GM23248 (cell line): Measurements from ENCODE around the gene CTBS. TPM values are rescaled to one million over a fixed set of nuclear protein-coding genes. Genes with fewer than 3 reads are reported as not detected.

Experiments used
- DNase-seq: peaks from one replicate; pipeline ENCODE4 v3.0.0-alpha.2; 2015
- H2AFZ ChIP-seq: fragments of 200-600 bp; sonication (generic); 2 replicates; pipeline ENCODE4 v1.6.1; 2016; ENCODE audit warnings: antibody characterized with exemption
- H3F3A ChIP-seq: fragments of 200-600 bp; sonication (generic); 2 replicates; pipeline ENCODE4 v1.6.1; 2016; ENCODE audit warnings: mild to moderate bottlenecking, antibody characterized with exemption, mixed run types; ENCODE audit not compliant: insufficient read depth
- H3K27ac ChIP-seq: fragments of 200-600 bp; sonication (generic); 2 replicates; pipeline ENCODE4 v1.5.1; 2016; ENCODE audit warnings: mild to moderate bottlenecking
- H3K27me3 ChIP-seq: fragments of 200-600 bp; sonication (generic); replicated peaks from 2 replicates; pipeline ENCODE4 v1.6.1; 2016; ENCODE audit warnings: mild to moderate bottlenecking; ENCODE audit not compliant: insufficient read depth
- H3K36me3 ChIP-seq: fragments of 200-600 bp; sonication (generic); 2 replicates; pipeline ENCODE4 v1.6.1; 2016; ENCODE audit warnings: low read depth, mild to moderate bottlenecking
- H3K4me1 ChIP-seq: fragments of 200-600 bp; sonication (generic); 2 replicates; pipeline ENCODE4 v1.6.1; 2016; ENCODE audit warnings: mild to moderate bottlenecking; ENCODE audit not compliant: insufficient read depth
- H3K4me2 ChIP-seq: fragments of 200-600 bp; sonication (generic); one replicate; pipeline ENCODE4 v1.6.1; 2016; ENCODE audit warnings: mild to moderate bottlenecking; ENCODE audit not compliant: unreplicated experiment
- H3K4me3 ChIP-seq: fragments of 200-600 bp; sonication (generic); 2 replicates; pipeline ENCODE4 v1.5.1; 2016; ENCODE audit warnings: mild to moderate bottlenecking
- H3K79me2 ChIP-seq: fragments of 200-600 bp; sonication (generic); 2 replicates; pipeline ENCODE4 v1.6.1; 2016; ENCODE audit warnings: mild to moderate bottlenecking; ENCODE audit not compliant: insufficient read depth
- H3K9ac ChIP-seq: fragments of 200-600 bp; sonication (generic); 2 replicates; pipeline ENCODE4 v1.6.1; 2016; ENCODE audit warnings: mild to moderate bottlenecking
- H3K9me2 ChIP-seq: fragments of 200-600 bp; sonication (generic); 2 replicates; pipeline ENCODE4 v1.6.1; 2016; ENCODE audit warnings: mixed run types, mild to moderate bottlenecking, moderate library complexity; ENCODE audit not compliant: insufficient read depth
- H3K9me3 ChIP-seq: fragments of 200-600 bp; sonication (generic); one replicate; pipeline ENCODE4 v1.6.1; 2017; ENCODE audit warnings: low read depth
- H4K20me1 ChIP-seq: fragments of 200-600 bp; sonication (generic); 2 replicates; pipeline ENCODE4 v1.6.0; 2016; ENCODE audit not compliant: insufficient read depth
- EZH2 ChIP-seq: fragments of 200-600 bp; sonication (generic); IDR thresholded peaks from 2 replicates; pipeline ENCODE4 v1.6.1; 2018; ENCODE audit warnings: antibody characterized with exemption, mild to moderate bottlenecking; ENCODE audit not compliant: insufficient read depth, poor library complexity, severe bottlenecking
- EZH2phosphoT487 ChIP-seq: fragments of 200-600 bp; sonication (generic); IDR thresholded peaks from 2 replicates; pipeline ENCODE4 v1.6.1; 2018; ENCODE audit warnings: antibody characterized with exemption, moderate library complexity, mild to moderate bottlenecking, low read depth; ENCODE audit not compliant: insufficient read depth
- WGBS, 2 experiments: methylation state at CpG; one replicate each; pipeline ENCODE4 v1.1.6; 2015 to 2017; ENCODE audit warnings: low lambda C conversion rate in 2 of 2, low coverage in 1 of 2; ENCODE audit errors: missing lambda C conversion rate in 2 of 2; 5-methylcytosine and 5-hydroxymethylcytosine counted together
- in situ Hi-C: fragments of 300-500 bp; cut with MboI; formaldehyde crosslinking; loops from 2 replicates; pipeline ENCODE4 v1.15.0; 2020
- polyA plus RNA-seq: library from polyadenylated mRNA; unstranded; fragments of >200 nt; fragmentation: Nextera tagmentation; extraction: Ambion mirVana; gene quantifications from 2 replicates; pipeline ENCODE4 v1.2.1, GENCODE V29; 2016
- total RNA-seq: library from RNA; depleted of rRNA; stranded (reverse); fragments of >200 nt; shearing (Covaris generic); gene quantifications from 2 replicates; pipeline ENCODE4 v1.2.3, GENCODE V29; 2014

CTBS gene
- total and polyA plus RNA-seq, 2 experiments from 2014 or later, result 22.9 to 52.4 TPM

GRCh38 chr1:84605157-84605556 is 30.9 kb upstream of the CTBS start:
- DNase-seq, result no peak
- no peaks in the 10 kb centered on the region for H3K9me2 ChIP-seq
- no peaks in the 10 kb centered on the region for H3K9me3 ChIP-seq
- 0 out of 2 replicates have a peak overlapping the region, but pooled peaks have one; percentile 76 for H3K9ac ChIP-seq
- H4K20me1 ChIP-seq, result no peaks in the 10 kb centered on the region
- peaks cover 23% of the 10 kb centered on the region for H3K4me1 ChIP-seq
- TF ChIP-seq EZH2phosphoT487, result no peak
- TF ChIP-seq EZH2, result no peak
- H3K27me3 ChIP-seq, result no peaks in the 10 kb centered on the region
- peaks cover 24% of the 10 kb centered on the region for H3F3A ChIP-seq
- no peak overlapping the region for H3K4me2 ChIP-seq
- H3K4me3 ChIP-seq, result no peak overlapping the region
- no peaks in the 10 kb centered on the region for H3K79me2 ChIP-seq
- peak overlapping the region; percentile 87; the same call in 1 of the 2 replicates for H3K27ac ChIP-seq
- no peaks in the 10 kb centered on the region for H3K36me3 ChIP-seq
- in situ Hi-C loops, result loop anchor here (25.0 kb wide), 2 partner anchors 443 to 693 kb away; no protein-coding TSS in a partner anchor
- no peak overlapping the region for H2AFZ ChIP-seq
- WGBS, 2 experiments, result 95 to 100% methylated on average over 1 of the region's 1 CpG

DNA sequence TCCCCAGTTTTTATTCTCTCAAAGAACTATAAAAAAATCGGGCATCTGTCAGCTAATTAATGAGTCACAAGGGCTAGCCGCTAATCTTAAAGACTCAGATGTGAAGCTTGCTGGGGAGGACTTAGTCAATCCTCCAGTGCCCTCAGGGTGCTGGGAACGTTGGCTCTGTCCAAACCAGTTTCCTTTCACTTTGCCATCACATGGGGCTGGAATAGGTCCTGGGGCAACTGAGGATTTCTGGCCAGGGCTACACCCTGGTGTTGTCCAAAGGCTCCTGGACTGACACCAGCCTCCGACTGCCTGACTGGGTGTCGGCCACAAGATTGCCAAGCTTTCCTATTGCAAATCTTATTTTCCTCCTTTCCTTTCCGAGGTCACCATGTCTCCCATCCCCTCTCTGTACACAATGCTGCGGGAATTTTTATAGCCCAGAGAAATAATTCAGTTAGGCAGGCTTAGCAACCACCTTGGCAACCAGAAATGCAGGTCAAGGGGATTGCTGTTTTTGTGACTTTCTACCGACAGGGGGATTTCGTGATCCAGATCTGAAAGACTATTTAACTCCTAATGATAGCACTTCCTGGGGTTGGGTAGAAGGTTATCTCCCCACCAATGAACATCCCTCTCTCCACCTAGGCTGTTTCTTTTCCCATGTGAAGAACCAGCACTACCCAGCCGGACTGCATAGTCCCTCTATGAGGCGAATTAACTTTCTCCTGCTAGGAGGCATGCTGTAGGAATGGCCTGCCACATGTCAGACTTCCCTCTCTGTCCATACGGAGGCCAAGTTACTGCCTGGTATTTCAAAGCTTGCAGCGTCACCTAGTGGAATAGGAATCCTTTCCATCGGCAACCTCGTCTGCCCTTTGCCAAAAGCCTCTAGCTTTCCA is 29.9 kb upstream of the CTBS start:
- Histone ChIP-seq H3K4me2 (peak overlapping the region; percentile 94), H3K4me1 (peaks cover 32% of the 10 kb centered on the region), H3K9ac (peak overlapping the region; percentile 76), H3K4me3 (peak overlapping the region; percentile 76), H3K27me3 (no peaks in the 10 kb centered on the region), H3F3A (peaks cover 34% of the 10 kb centered on the region), H3K9me3 (no peaks in the 10 kb centered on the region), H4K20me1 (no peaks in the 10 kb centered on the region), H2AFZ (peak overlapping the region; percentile 68), H3K36me3 (no peaks in the 10 kb centered on the region), H3K9me2 (no peaks in the 10 kb centered on the region), H3K79me2 (no peaks in the 10 kb centered on the region), H3K27ac (peak overlapping the region; percentile 87)
- WGBS, 2 experiments, result 5% methylated on average over 15 of the region's 15 CpGs
- no peak for TF ChIP-seq EZH2phosphoT487
- no peak for TF ChIP-seq EZH2
- in situ Hi-C loops, result loop anchor here (5.0 to 25.0 kb wide), 3 partner anchors 162 to 692 kb away; no protein-coding TSS in a partner anchor
- DNase-seq, result peak; percentile 98

GRCh38 chr1:84603223-84603622 is 29.0 kb upstream of the CTBS start:
- H3K4me1 ChIP-seq, result peaks cover 42% of the 10 kb centered on the region
- no peaks in the 10 kb centered on the region for H3K9me2 ChIP-seq
- H3K4me3 ChIP-seq, result peak overlapping the region; percentile 76
- H3K4me2 ChIP-seq, result peak overlapping the region; percentile 94
- WGBS, 2 experiments, result 31 to 32% methylated on average over 2 of the region's 2 CpGs
- peak; percentile 33 for DNase-seq
- H4K20me1 ChIP-seq, result no peaks in the 10 kb centered on the region
- no peaks in the 10 kb centered on the region for H3K27me3 ChIP-seq
- TF ChIP-seq EZH2phosphoT487 (no peak), EZH2 (no peak)
- H3F3A ChIP-seq, result peaks cover 44% of the 10 kb centered on the region
- H3K9ac ChIP-seq, result peak overlapping the region; percentile 76
- H3K9me3 ChIP-seq, result no peaks in the 10 kb centered on the region
- peak overlapping the region; percentile 68 for H2AFZ ChIP-seq
- in situ Hi-C loops, result loop anchor here (5.0 to 25.0 kb wide), 3 partner anchors 161 to 691 kb away; no protein-coding TSS in a partner anchor
- no peaks in the 10 kb centered on the region for H3K36me3 ChIP-seq
- H3K27ac ChIP-seq, result peak overlapping the region; percentile 87
- no peaks in the 10 kb centered on the region for H3K79me2 ChIP-seq

GRCh38 chr1:84600796-84601195 is 26.6 kb upstream of the CTBS start:
- H3K27ac ChIP-seq, result no peak overlapping the region
- no peak for TF ChIP-seq EZH2phosphoT487
- no peak for TF ChIP-seq EZH2
- H3K9me3 ChIP-seq, result no peaks in the 10 kb centered on the region
- no peaks in the 10 kb centered on the region for H3K36me3 ChIP-seq
- H3K27me3 ChIP-seq, result no peaks in the 10 kb centered on the region
- H3K9ac ChIP-seq, result no peak overlapping the region
- WGBS, 2 experiments, result 47 to 54% methylated on average over 5 of the region's 5 CpGs
- H2AFZ ChIP-seq, result no peak overlapping the region
- in situ Hi-C loops, result loop anchor here (5.0 to 25.0 kb wide), 3 partner anchors 158 to 688 kb away; no protein-coding TSS in a partner anchor
- peak overlapping the region; percentile 75 for H3K4me2 ChIP-seq
- no peaks in the 10 kb centered on the region for H3K9me2 ChIP-seq
- peaks cover 50% of the 10 kb centered on the region for H3F3A ChIP-seq
- no peaks in the 10 kb centered on the region for H4K20me1 ChIP-seq
- H3K79me2 ChIP-seq, result no peaks in the 10 kb centered on the region
- H3K4me3 ChIP-seq, result no peak overlapping the region
- DNase-seq, result no peak
- peaks cover 46% of the 10 kb centered on the region for H3K4me1 ChIP-seq
